ENCODE data around the gene EYA2.

Gene EYA2

GRCh38 chr20:47093320-47093966 lies 198.8 kb downstream of the EYA2 start:
- peaks cover 5% of the 10 kb centered on the region for H3K9me3 Mint-ChIP-seq
- no peaks in the 10 kb centered on the region for H3K27me3 Mint-ChIP-seq
- no peak overlapping the region for H3K4me3 Mint-ChIP-seq
- no peak overlapping the region for H3K27ac Mint-ChIP-seq
- DNase-seq = no peak
- H3K4me1 Mint-ChIP-seq = no peaks in the 10 kb centered on the region
- no peaks in the 10 kb centered on the region for H3K36me3 Mint-ChIP-seq (ENCODE audit: low read depth)
- ATAC-seq = no peak

- peaks cover 5% of the 10 kb centered on the region for H3K27me3 Mint-ChIP-seq
- peaks cover 5% of the 10 kb centered on the region for H3K9me3 Mint-ChIP-seq
- DNase-seq (no peak), ATAC-seq (no peak)
- no peaks in the 10 kb centered on the region for H3K36me3 Mint-ChIP-seq (ENCODE audit: low read depth)
- no peaks in the 10 kb centered on the region for H3K4me1 Mint-ChIP-seq
- no peak overlapping the region for H3K4me3 Mint-ChIP-seq
- H3K27ac Mint-ChIP-seq = no peak overlapping the region
Observed at GRCh38 chr20:47095690-47096089, 201.0 kb downstream of the EYA2 start.

- no peak for DNase-seq
- Mint-ChIP-seq H3K27ac (no peak overlapping the region), H3K4me3 (no peak overlapping the region), H3K36me3 (ENCODE audit: low read depth) (no peaks in the 10 kb centered on the region), H3K4me1 (no peaks in the 10 kb centered on the region), H3K27me3 (peaks cover 5% of the 10 kb centered on the region), H3K9me3 (peaks cover 9% of the 10 kb centered on the region)
- ATAC-seq = no peak
Observed at GRCh38 chr20:47097691-47098622, 203.3 kb downstream of the EYA2 start.

- no peaks in the 10 kb centered on the region for H3K36me3 Mint-ChIP-seq (ENCODE audit: low read depth)
- H3K9me3 Mint-ChIP-seq = peaks cover 17% of the 10 kb centered on the region
- peaks cover 9% of the 10 kb centered on the region for H3K27me3 Mint-ChIP-seq
- no peaks in the 10 kb centered on the region for H3K4me1 Mint-ChIP-seq
- no peak overlapping the region for H3K4me3 Mint-ChIP-seq
- DNase-seq (no peak), ATAC-seq (no peak)
- no peak overlapping the region for H3K27ac Mint-ChIP-seq
Observed at GRCh38 chr20:47099093-47099492, 204.4 kb downstream of the EYA2 start.

GRCh38 chr20:47099825-47100441 lies 205.3 kb downstream of the EYA2 start:
- Mint-ChIP-seq H3K27me3 (peaks cover 12% of the 10 kb centered on the region), H3K9me3 (peaks cover 17% of the 10 kb centered on the region), H3K27ac (no peak overlapping the region), H3K4me3 (no peak overlapping the region), H3K4me1 (no peaks in the 10 kb centered on the region), H3K36me3 (ENCODE audit: low read depth) (no peaks in the 10 kb centered on the region)
- no peak for DNase-seq
- ATAC-seq = no peak

GRCh38 chr20:47102629-47103028 lies 208.0 kb downstream of the EYA2 start:
- H3K27ac Mint-ChIP-seq = no peak overlapping the region
- no peaks in the 10 kb centered on the region for H3K4me1 Mint-ChIP-seq
- DNase-seq (no peak), ATAC-seq (no peak)
- H3K27me3 Mint-ChIP-seq = peaks cover 21% of the 10 kb centered on the region
- H3K4me3 Mint-ChIP-seq = no peak overlapping the region
- H3K9me3 Mint-ChIP-seq = peaks cover 12% of the 10 kb centered on the region
- H3K36me3 Mint-ChIP-seq (ENCODE audit: low read depth) = no peaks in the 10 kb centered on the region

GRCh38 chr20:47106786-47107185 lies 212.1 kb downstream of the EYA2 start:
- ATAC-seq (no peak), DNase-seq (no peak)
- H3K4me3 Mint-ChIP-seq = no peak overlapping the region
- H3K9me3 Mint-ChIP-seq = peaks cover 8% of the 10 kb centered on the region
- H3K27ac Mint-ChIP-seq = no peak overlapping the region
- peaks cover 17% of the 10 kb centered on the region for H3K27me3 Mint-ChIP-seq
- H3K36me3 Mint-ChIP-seq (ENCODE audit: low read depth) = no peaks in the 10 kb centered on the region
- H3K4me1 Mint-ChIP-seq = no peaks in the 10 kb centered on the region

- Mint-ChIP-seq H3K9me3 (no peaks in the 10 kb centered on the region), H3K4me1 (no peaks in the 10 kb centered on the region), H3K27me3 (peaks cover 12% of the 10 kb centered on the region), H3K4me3 (no peak overlapping the region), H3K36me3 (ENCODE audit: low read depth) (no peaks in the 10 kb centered on the region), H3K27ac (no peak overlapping the region)
- ATAC-seq (no peak), DNase-seq (no peak)
Observed at GRCh38 chr20:47108994-47109393, 214.4 kb downstream of the EYA2 start.

- H3K27me3 Mint-ChIP-seq = peaks cover 9% of the 10 kb centered on the region
- DNase-seq = no peak
- H3K9me3 Mint-ChIP-seq = no peaks in the 10 kb centered on the region
- H3K27ac Mint-ChIP-seq = no peak overlapping the region
- no peaks in the 10 kb centered on the region for H3K4me1 Mint-ChIP-seq
- H3K36me3 Mint-ChIP-seq (ENCODE audit: low read depth) = no peaks in the 10 kb centered on the region
- no peak for ATAC-seq
- H3K4me3 Mint-ChIP-seq = no peak overlapping the region
Observed at GRCh38 chr20:47110819-47111218, 216.2 kb downstream of the EYA2 start.

GRCh38 chr20:47111576-47111975 lies 216.9 kb downstream of the EYA2 start:
- DNase-seq (no peak), ATAC-seq (no peak)
- Mint-ChIP-seq H3K27ac (no peak overlapping the region), H3K27me3 (peaks cover 4% of the 10 kb centered on the region), H3K9me3 (no peaks in the 10 kb centered on the region), H3K4me3 (no peak overlapping the region), H3K36me3 (ENCODE audit: low read depth) (no peaks in the 10 kb centered on the region), H3K4me1 (no peaks in the 10 kb centered on the region)

- no peak overlapping the region for H3K4me3 Mint-ChIP-seq
- H3K27me3 Mint-ChIP-seq = no peaks in the 10 kb centered on the region
- no peaks in the 10 kb centered on the region for H3K4me1 Mint-ChIP-seq
- no peaks in the 10 kb centered on the region for H3K36me3 Mint-ChIP-seq (ENCODE audit: low read depth)
- no peak overlapping the region for H3K27ac Mint-ChIP-seq
- ATAC-seq (no peak), DNase-seq (no peak)
- H3K9me3 Mint-ChIP-seq = no peaks in the 10 kb centered on the region
Observed at GRCh38 chr20:47113362-47114109, 218.9 kb downstream of the EYA2 start.

- no peak for DNase-seq
- no peaks in the 10 kb centered on the region for H3K27me3 Mint-ChIP-seq
- no peaks in the 10 kb centered on the region for H3K9me3 Mint-ChIP-seq
- H3K4me3 Mint-ChIP-seq = no peak overlapping the region
- no peak for ATAC-seq
- H3K36me3 Mint-ChIP-seq (ENCODE audit: low read depth) = no peaks in the 10 kb centered on the region
- H3K27ac Mint-ChIP-seq = no peak overlapping the region
- H3K4me1 Mint-ChIP-seq = no peaks in the 10 kb centered on the region
Observed at GRCh38 chr20:47115694-47116093, 221.1 kb downstream of the EYA2 start.

- ATAC-seq (no peak), DNase-seq (no peak)
- Mint-ChIP-seq H3K36me3 (ENCODE audit: low read depth) (no peaks in the 10 kb centered on the region), H3K4me3 (no peak overlapping the region), H3K4me1 (no peaks in the 10 kb centered on the region), H3K9me3 (no peaks in the 10 kb centered on the region), H3K27me3 (no peaks in the 10 kb centered on the region), H3K27ac (no peak overlapping the region)
Observed at GRCh38 chr20:47117371-47117770, 222.7 kb downstream of the EYA2 start.

GRCh38 chr20:47117773-47118172 lies 223.1 kb downstream of the EYA2 start:
- ATAC-seq = no peak
- no peak for DNase-seq
- no peak overlapping the region for H3K27ac Mint-ChIP-seq
- no peaks in the 10 kb centered on the region for H3K36me3 Mint-ChIP-seq (ENCODE audit: low read depth)
- no peaks in the 10 kb centered on the region for H3K27me3 Mint-ChIP-seq
- H3K9me3 Mint-ChIP-seq = no peaks in the 10 kb centered on the region
- no peak overlapping the region for H3K4me3 Mint-ChIP-seq
- H3K4me1 Mint-ChIP-seq = no peaks in the 10 kb centered on the region
